Heart left ventricle (tissue), 13 donors: ENCODE results near the gene OR52E1.

Experiments
- CTCF ChIP-seq, 12 donors: fragments of 200-600 bp; sonication (generic) in 4 of 12; IDR thresholded peaks; one replicate each; pipeline versions ENCODE4 v1.5.0 to v1.8.0; 2018 to 2022; ENCODE audit warnings: antibody characterized with exemption in 12 of 12, mild to moderate bottlenecking in 5 of 12
- POLR2A ChIP-seq, 2 donors: fragments of 450-650 bp; IDR thresholded peaks; one replicate each; pipeline ENCODE4 v1.6.1; 2017; ENCODE audit warnings: antibody characterized with exemption in 2 of 2, mild to moderate bottlenecking in 2 of 2, moderate library complexity in 2 of 2
- donor health status: ischemic (EF 13 %, LVEDD 7.1; RV severe dilation, severe dysfunction).
- donor health status: DM: no; HTN: yes; CAD: no.
- donor health status: DM: no; HTN: no; CAD: no.
- donor health status: ischemic (EF 25% LVEDD 6.9; RV normal size, moderate dysfunction).
- donor health status: ischemic (EF 25% LVEDD 5.7; RV mildly dilated, moderate dysfunction).
- donor health status: ischemic (EF 35%, LVEDD 5.7; RV mildly dilated, moderate dysfunction).
- donor health status: nonischemic (EF 11% LVEDD 7.7; RV severe dilation, severe dysfunction).
- donor health status: DM: yes; HTN: yes; CAD: no.
- donor health status: PGD.
- donor health status: ischemic (EF 29% LVEDD 5.4; RV normal size, mild dysfunction).
- donor health status: nonischemic (EF 23%, LVEDD 6.1; RV moderate dilation, normal function).

GRCh38 chr11:5046754-5047330 is 22.5 kb upstream of the OR52E1 start:
- TF ChIP-seq CTCF (IDR thresholded peaks at IDR 0.05) (no peak), POLR2A (IDR thresholded peaks at IDR 0.05) (no peak)
